PC-9 (cell line): ENCODE results near the gene GPHA2.

ENCODE experiments used
- CTCF ChIP-seq: fragments of 200-600 bp; sonication (generic); conservative IDR thresholded peaks from 2 replicates; pipeline ENCODE4 v1.6.1; 2017; ENCODE audit warnings: mixed run types, antibody characterized with exemption, mild to moderate bottlenecking, moderate library complexity
- EZH2 ChIP-seq: fragments of 200-600 bp; sonication (generic); IDR thresholded peaks from 2 replicates; pipeline ENCODE4 v1.8.0; 2017; ENCODE audit warnings: antibody characterized with exemption, low read depth

GRCh38 chr11:64934682-64935358 is 873 bp downstream of the GPHA2 start:
- no peak for TF ChIP-seq CTCF
- TF ChIP-seq EZH2, result no peak
